IPS-20b (cell line): ENCODE data around the gene PCDHGA2.
"Not testable (repeated sequence)": the region's sequence is repeated elsewhere in the genome, so short reads cannot be mapped to it uniquely, and the experiment has no call there.

Source experiments
- H3K27ac ChIP-seq: one replicate; pipeline ENCODE4 v1.5.1; 2013; ENCODE audit warnings: low read length
- H3K27me3 ChIP-seq: 2 replicates; pipeline ENCODE4 v1.6.1; 2013; ENCODE audit warnings: mild to moderate bottlenecking, low read length, inconsistent platforms; ENCODE audit not compliant: insufficient read depth
- H3K36me3 ChIP-seq: 2 replicates; pipeline ENCODE4 v1.6.1; 2013; ENCODE audit warnings: low read depth, mild to moderate bottlenecking, inconsistent platforms, low read length, moderate library complexity; ENCODE audit not compliant: insufficient read depth
- H3K4me1 ChIP-seq: 2 replicates; pipeline ENCODE4 v1.6.1; 2013; ENCODE audit warnings: mild to moderate bottlenecking, control low read depth, inconsistent platforms, low read length, moderate library complexity; ENCODE audit not compliant: insufficient read depth
- H3K4me3 ChIP-seq: 2 replicates; pipeline ENCODE4 v1.5.1; 2013; ENCODE audit warnings: mild to moderate bottlenecking, low read length, inconsistent platforms
- H3K9ac ChIP-seq: 2 replicates; pipeline ENCODE4 v1.6.1; 2013; ENCODE audit warnings: low read depth, mild to moderate bottlenecking, inconsistent platforms, low read length, moderate library complexity
- H3K9me3 ChIP-seq: 2 replicates; pipeline ENCODE4 v1.6.1; 2013; ENCODE audit warnings: mild to moderate bottlenecking, low read depth, low read length, inconsistent platforms; ENCODE audit not compliant: insufficient read depth

Gene PCDHGA2

DNA sequence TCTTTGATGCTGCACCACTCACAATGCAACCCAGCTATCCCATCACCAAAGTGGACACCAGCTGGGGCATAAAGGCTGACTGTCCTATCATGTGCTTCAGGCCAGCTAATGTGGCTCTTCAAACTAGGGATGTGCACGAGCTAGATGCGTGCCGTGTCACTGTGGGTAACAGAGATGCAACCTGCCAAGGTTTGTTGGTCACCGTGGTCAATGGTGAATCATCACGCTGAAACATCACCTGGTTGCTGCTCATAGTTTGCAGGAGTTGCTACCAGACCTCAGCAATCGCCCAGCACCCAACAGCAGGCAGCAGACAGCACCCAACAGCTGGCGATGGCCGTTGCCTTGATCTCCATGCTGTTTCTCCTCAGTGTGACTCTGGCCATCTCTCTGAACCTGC lies 10.3 kb upstream of the PCDHGA2 start:
- Histone ChIP-seq H3K27ac (no peak overlapping the region), H3K27me3 (no peaks in the 10 kb centered on the region), H3K36me3 (no peaks in the 10 kb centered on the region), H3K9ac (no peak overlapping the region), H3K9me3 (peaks cover 35% of the 10 kb centered on the region), H3K4me3 (no peak overlapping the region), H3K4me1 (no peaks in the 10 kb centered on the region)

GRCh38 chr5:141330299-141331080 lies 8.1 kb upstream of the PCDHGA2 start, which contains the start of gene PCDHGA1:
Gene PCDHGA1 (plus strand): TSS chr5:141330514.
- Histone ChIP-seq H3K27me3 (no peaks in the 10 kb centered on the region), H3K9ac (no peak within 1 kb of the TSS), H3K36me3 (no peaks in the 10 kb centered on the region), H3K4me1 (no peaks in the 10 kb centered on the region), H3K27ac (no peak within 1 kb of the TSS), H3K9me3 (peaks cover 55% of the 10 kb centered on the region), H3K4me3 (no peak within 1 kb of the TSS)

- H3K27ac ChIP-seq, H3K4me3 ChIP-seq, H3K36me3 ChIP-seq, H3K4me1 ChIP-seq, H3K9ac ChIP-seq, H3K27me3 ChIP-seq: not testable (repeated sequence)
- peaks cover 61% of the 10 kb centered on the region for H3K9me3 ChIP-seq
Measured at GRCh38 chr5:141332571-141332970, 6.0 kb upstream of the PCDHGA2 start.

- not testable (repeated sequence) for H3K36me3 ChIP-seq, H3K4me1 ChIP-seq, H3K27me3 ChIP-seq, H3K9ac ChIP-seq, H3K27ac ChIP-seq, H3K4me3 ChIP-seq
- H3K9me3 ChIP-seq: peaks cover 60% of the 10 kb centered on the region
Measured at GRCh38 chr5:141340781-141341354, 2.3 kb downstream of the PCDHGA2 start.

DNA sequence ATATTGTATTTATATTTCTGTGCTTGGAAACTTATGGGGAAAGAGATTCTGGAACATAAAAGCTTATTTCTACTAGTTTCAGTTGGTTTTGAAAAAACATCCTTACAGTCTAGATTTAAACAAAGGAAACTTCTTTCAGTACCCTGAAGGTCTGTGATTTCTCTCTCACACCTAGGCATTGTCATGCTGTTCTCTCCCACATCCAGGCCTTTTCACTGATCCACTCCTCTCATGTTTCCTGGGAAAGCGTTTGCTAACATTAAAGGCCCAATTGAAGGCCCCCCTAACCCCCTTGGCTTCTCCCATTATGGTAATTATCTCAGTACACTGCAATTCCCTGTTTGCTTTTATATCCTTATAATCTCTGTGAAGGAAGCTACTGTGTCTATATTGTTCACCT lies 4.2 kb downstream of the PCDHGA2 start:
- Histone ChIP-seq H3K9me3 (peaks cover 65% of the 10 kb centered on the region), H3K9ac (no peak overlapping the region), H3K4me3 (no peak overlapping the region), H3K27ac (no peak overlapping the region), H3K27me3 (no peaks in the 10 kb centered on the region), H3K4me1 (no peaks in the 10 kb centered on the region), H3K36me3 (no peaks in the 10 kb centered on the region)

GRCh38 chr5:141343242-141343952 lies 4.8 kb downstream of the PCDHGA2 start, which contains the start of gene PCDHGA3:
Gene PCDHGA3 (plus strand): TSS chr5:141343829. CDS start chr5:141344034, 205 bp downstream.
- Histone ChIP-seq H3K27ac (no peak within 1 kb of the TSS), H3K4me1 (no peaks in the 10 kb centered on the region), H3K9me3 (peaks cover 60% of the 10 kb centered on the region), H3K27me3 (no peaks in the 10 kb centered on the region), H3K36me3 (no peaks in the 10 kb centered on the region), H3K4me3 (no peak within 1 kb of the TSS), H3K9ac (no peak within 1 kb of the TSS)

- no peaks in the 10 kb centered on the region for H3K27me3 ChIP-seq
- H3K27ac ChIP-seq: no peak overlapping the region
- H3K36me3 ChIP-seq: no peaks in the 10 kb centered on the region
- H3K9me3 ChIP-seq: peaks cover 56% of the 10 kb centered on the region
- no peak overlapping the region for H3K4me3 ChIP-seq
- H3K4me1 ChIP-seq: no peaks in the 10 kb centered on the region
- no peak overlapping the region for H3K9ac ChIP-seq
Measured at GRCh38 chr5:141343953-141344463, 5.4 kb downstream of the PCDHGA2 start.

GRCh38 chr5:141345327-141345726 lies 6.8 kb downstream of the PCDHGA2 start:
- Histone ChIP-seq H3K4me3 (no peak overlapping the region), H3K36me3 (no peaks in the 10 kb centered on the region), H3K27me3 (no peaks in the 10 kb centered on the region), H3K4me1 (no peaks in the 10 kb centered on the region), H3K9ac (no peak overlapping the region), H3K9me3 (peaks cover 45% of the 10 kb centered on the region), H3K27ac (no peak overlapping the region)

DNA sequence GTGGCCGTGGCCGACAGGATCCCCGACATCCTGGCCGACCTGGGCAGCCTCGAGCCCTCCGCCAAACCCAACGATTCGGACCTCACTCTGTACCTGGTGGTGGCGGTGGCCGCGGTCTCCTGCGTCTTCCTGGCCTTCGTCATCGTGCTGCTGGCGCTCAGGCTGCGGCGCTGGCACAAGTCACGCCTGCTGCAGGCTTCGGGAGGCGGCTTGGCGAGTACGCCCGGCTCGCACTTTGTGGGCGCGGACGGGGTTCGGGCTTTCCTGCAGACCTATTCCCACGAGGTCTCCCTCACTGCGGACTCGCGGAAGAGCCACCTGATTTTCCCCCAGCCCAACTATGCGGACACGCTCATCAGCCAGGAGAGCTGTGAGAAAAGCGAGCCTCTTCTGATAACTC lies 7.5 kb downstream of the PCDHGA2 start:
- not testable (repeated sequence) for H3K4me3 ChIP-seq, H3K4me1 ChIP-seq, H3K27ac ChIP-seq, H3K27me3 ChIP-seq, H3K36me3 ChIP-seq, H3K9ac ChIP-seq
- peaks cover 51% of the 10 kb centered on the region for H3K9me3 ChIP-seq

GRCh38 chr5:141349917-141350619 lies 11.5 kb downstream of the PCDHGA2 start, which contains the start of gene PCDHGB1:
Gene PCDHGB1 (plus strand): TSS chr5:141350099. CDS start chr5:141350261, 162 bp downstream.
- no peaks in the 10 kb centered on the region for H3K4me1 ChIP-seq
- H3K27ac ChIP-seq: no peak within 1 kb of the TSS
- no peaks in the 10 kb centered on the region for H3K27me3 ChIP-seq
- no peaks in the 10 kb centered on the region for H3K36me3 ChIP-seq
- H3K4me3 ChIP-seq: peak within 1 kb of the TSS; percentile 42; the same call in 1 of the 2 replicates
- H3K9me3 ChIP-seq: peaks cover 53% of the 10 kb centered on the region
- H3K9ac ChIP-seq: no peak within 1 kb of the TSS

DNA sequence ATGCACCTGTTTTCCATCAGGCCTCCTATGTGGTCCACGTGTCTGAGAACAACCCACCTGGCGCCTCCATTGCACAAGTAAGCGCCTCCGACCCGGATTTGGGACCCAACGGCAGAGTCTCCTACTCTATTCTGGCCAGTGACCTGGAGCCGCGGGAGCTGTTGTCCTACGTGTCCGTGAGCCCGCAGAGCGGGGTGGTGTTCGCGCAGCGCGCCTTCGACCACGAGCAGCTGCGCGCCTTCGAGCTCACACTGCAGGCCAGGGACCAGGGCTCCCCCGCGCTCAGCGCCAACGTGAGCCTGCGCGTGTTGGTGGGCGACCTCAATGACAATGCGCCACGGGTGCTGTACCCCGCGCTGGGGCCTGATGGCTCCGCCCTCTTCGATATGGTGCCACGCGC lies 13.0 kb downstream of the PCDHGA2 start:
- H3K4me1 ChIP-seq: no peaks in the 10 kb centered on the region
- H3K9ac ChIP-seq: no peak overlapping the region
- peaks cover 60% of the 10 kb centered on the region for H3K9me3 ChIP-seq
- H3K27ac ChIP-seq: no peak overlapping the region
- H3K4me3 ChIP-seq: no peak overlapping the region
- no peaks in the 10 kb centered on the region for H3K27me3 ChIP-seq
- no peaks in the 10 kb centered on the region; the same call in 1 of the 2 replicates for H3K36me3 ChIP-seq
